Measurements from ENCODE around the gene EVA1A.

The EVA1A gene

DNA sequence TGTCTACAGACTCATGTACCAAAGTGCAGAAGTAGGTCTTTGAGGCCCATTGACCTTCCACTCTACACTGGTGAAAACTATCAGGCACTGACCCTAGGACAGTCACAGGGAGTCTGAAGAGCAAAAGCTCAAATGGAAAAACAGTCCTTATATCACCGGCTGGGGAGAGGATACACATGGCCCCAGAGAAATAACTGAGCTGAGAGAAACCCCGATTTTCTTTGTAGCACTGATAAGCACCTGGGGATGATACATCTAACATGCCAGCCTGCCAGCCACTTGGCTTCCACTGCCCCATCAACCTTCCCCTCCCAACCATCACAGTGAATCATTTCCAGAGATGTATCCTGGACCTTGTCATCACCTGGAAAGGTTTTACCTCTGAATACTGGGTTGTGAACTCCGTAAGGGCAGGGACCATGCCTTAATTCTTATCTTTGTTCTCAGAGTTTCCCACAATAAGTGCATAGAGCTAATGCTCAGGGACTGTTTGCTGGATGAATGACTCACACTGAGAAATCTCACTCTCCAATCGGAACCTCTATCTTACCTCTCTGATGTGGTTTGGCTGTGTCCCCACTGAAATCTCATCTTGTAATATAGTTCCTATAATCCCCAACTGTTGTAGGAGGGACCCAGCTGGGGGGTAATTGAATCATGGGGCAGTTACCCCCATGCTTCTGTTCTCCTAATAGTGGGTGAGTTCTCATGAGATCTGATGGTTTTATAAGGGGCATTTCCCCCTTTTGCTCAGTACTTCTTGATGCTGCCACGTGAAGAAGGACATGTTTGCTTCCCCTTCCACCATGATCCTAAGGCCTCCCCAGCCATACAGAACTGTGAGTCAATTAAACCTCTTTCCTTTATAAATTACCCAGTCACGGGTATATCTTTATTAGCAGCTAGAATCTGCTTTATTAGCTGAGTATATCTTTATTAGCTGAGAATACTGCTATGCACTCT is 37.1 kb downstream of the EVA1A start:
- no peak overlapping the region for H2AK5ac ChIP-seq (ENCODE audit: low read length)
- H3K4me3 ChIP-seq (ENCODE audit: low read depth, low read length): no peak overlapping the region
- peaks cover 2% of the 10 kb centered on the region for H3K79me1 ChIP-seq (ENCODE audit: low read length)
- H2BK5ac ChIP-seq (ENCODE audit: low read depth, low read length, poor library complexity): no peak overlapping the region
- no peak overlapping the region for H2AFZ ChIP-seq (ENCODE audit: insufficient read depth, low read length, poor library complexity)
- no peak overlapping the region for H4K91ac ChIP-seq (ENCODE audit: low read depth, low read length)
- no peak overlapping the region for H4K8ac ChIP-seq (ENCODE audit: low read depth, low read length)
- H3K18ac ChIP-seq (ENCODE audit: low read length): no peak overlapping the region
- H2BK12ac ChIP-seq (ENCODE audit: low read length): no peak overlapping the region
- H3K9ac ChIP-seq (ENCODE audit: low read length): no peak overlapping the region
- DNase-seq: peak in 1 of 2 donors; percentile 23
- no peaks in the 10 kb centered on the region for H3K79me2 ChIP-seq (ENCODE audit: control insufficient read depth, insufficient read depth, low read length, poor library complexity)
- H3K27me3 ChIP-seq (ENCODE audit: insufficient read depth, low read length): no peaks in the 10 kb centered on the region
- WGBS (ENCODE audit: extremely low coverage, insufficient coverage, insufficient read length): no CpG with 5 or more reads among the region's 6 CpGs
- no peak overlapping the region for H3K4ac ChIP-seq (ENCODE audit: low read depth, low read length)
- peaks cover 17 to 19% of the 10 kb centered on the region in 2 experiments for H3K4me1 ChIP-seq (ENCODE audit: control insufficient read depth in 1 of 2, insufficient read depth in 2 of 2, low read length in 2 of 2)
- no peaks in the 10 kb centered on the region for H3K9me3 ChIP-seq (ENCODE audit: insufficient read depth, low read depth, low read length)
- H4K12ac ChIP-seq (ENCODE audit: low read depth, low read length): no peak overlapping the region
- no peak overlapping the region for H3K4me2 ChIP-seq (ENCODE audit: low read length)
- H2BK120ac ChIP-seq (ENCODE audit: insufficient read depth, low read length, poor library complexity): no peak overlapping the region
- no peak overlapping the region for H3K27ac ChIP-seq (ENCODE audit: low read depth, low read length)
- no peak overlapping the region for H3K14ac ChIP-seq (ENCODE audit: low read length)
- H3K23ac ChIP-seq (ENCODE audit: low read length): no peak overlapping the region
- no peaks in the 10 kb centered on the region for H3K36me3 ChIP-seq (ENCODE audit: control insufficient read depth in 1 of 2, insufficient read depth in 2 of 2, low read length in 2 of 2)

DNA sequence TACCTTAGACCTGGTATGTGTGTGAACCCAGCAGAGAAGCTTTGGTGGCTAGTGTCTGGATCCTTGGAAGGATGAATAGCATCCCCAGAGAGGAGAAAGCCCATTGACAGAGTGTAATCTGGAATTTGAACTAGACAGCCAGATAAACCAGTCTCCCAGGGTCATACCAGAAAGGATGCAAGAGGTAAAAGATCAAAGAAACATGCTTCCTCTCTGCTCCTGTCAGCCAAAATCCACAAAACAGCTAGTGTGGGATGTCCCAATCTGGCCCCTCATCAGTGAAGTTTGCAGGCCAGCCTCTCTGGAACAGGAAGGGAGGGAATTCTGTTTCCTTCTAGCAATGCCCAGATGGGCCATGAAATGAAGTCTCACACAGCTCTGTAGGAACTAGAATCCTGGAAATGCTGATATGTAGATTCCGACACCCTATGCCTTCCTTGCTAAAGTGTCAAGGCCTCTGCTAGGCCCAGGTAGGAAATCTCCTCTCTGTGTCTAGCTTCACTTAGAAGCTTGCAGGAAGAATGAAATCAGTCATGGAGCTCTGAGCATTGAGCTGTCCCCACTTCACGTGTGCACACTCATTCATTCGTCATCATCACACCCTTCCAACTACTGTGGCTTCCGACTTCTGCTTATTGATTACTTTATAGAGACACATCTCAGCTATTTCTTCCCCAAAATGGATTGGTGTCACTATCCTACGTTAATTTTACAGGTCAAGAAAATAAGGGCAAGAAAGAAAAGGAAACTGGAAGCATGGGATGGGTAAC is 38.0 kb downstream of the EVA1A start:
- no peak overlapping the region for H2BK120ac ChIP-seq (ENCODE audit: insufficient read depth, low read length, poor library complexity)
- no peak overlapping the region for H4K12ac ChIP-seq (ENCODE audit: low read depth, low read length)
- H4K8ac ChIP-seq (ENCODE audit: low read depth, low read length): no peak overlapping the region
- H3K79me1 ChIP-seq (ENCODE audit: low read length): peaks cover 2% of the 10 kb centered on the region
- H2BK12ac ChIP-seq (ENCODE audit: low read length): no peak overlapping the region
- H3K4me1 ChIP-seq (ENCODE audit: control insufficient read depth in 1 of 2, insufficient read depth in 2 of 2, low read length in 2 of 2): peaks cover 10 to 11% of the 10 kb centered on the region in 2 experiments
- H3K4me2 ChIP-seq (ENCODE audit: low read length): no peak overlapping the region
- peak overlapping the region; percentile 20 for H3K27ac ChIP-seq (ENCODE audit: low read depth, low read length)
- H3K9ac ChIP-seq (ENCODE audit: low read length): no peak overlapping the region
- H2AFZ ChIP-seq (ENCODE audit: insufficient read depth, low read length, poor library complexity): no peak overlapping the region
- H3K4ac ChIP-seq (ENCODE audit: low read depth, low read length): no peak overlapping the region
- peak; percentile 12 to 48 for DNase-seq
- H3K4me3 ChIP-seq (ENCODE audit: low read depth, low read length): no peak overlapping the region
- H2BK5ac ChIP-seq (ENCODE audit: low read depth, low read length, poor library complexity): no peak overlapping the region
- WGBS (ENCODE audit: extremely low coverage, insufficient coverage, insufficient read length): no CpG with 5 or more reads among the region's 5 CpGs
- no peak overlapping the region for H3K14ac ChIP-seq (ENCODE audit: low read length)
- peaks cover 3 to 6% of the 10 kb centered on the region in 2 experiments for H3K36me3 ChIP-seq (ENCODE audit: control insufficient read depth in 1 of 2, insufficient read depth in 2 of 2, low read length in 2 of 2)
- no peak overlapping the region for H3K23ac ChIP-seq (ENCODE audit: low read length)
- H2AK5ac ChIP-seq (ENCODE audit: low read length): no peak overlapping the region
- no peaks in the 10 kb centered on the region for H3K27me3 ChIP-seq (ENCODE audit: insufficient read depth, low read length)
- H3K18ac ChIP-seq (ENCODE audit: low read length): no peak overlapping the region
- no peaks in the 10 kb centered on the region for H3K79me2 ChIP-seq (ENCODE audit: control insufficient read depth, insufficient read depth, low read length, poor library complexity)
- no peaks in the 10 kb centered on the region for H3K9me3 ChIP-seq (ENCODE audit: insufficient read depth, low read depth, low read length)
- H4K91ac ChIP-seq (ENCODE audit: low read depth, low read length): no peak overlapping the region

DNA sequence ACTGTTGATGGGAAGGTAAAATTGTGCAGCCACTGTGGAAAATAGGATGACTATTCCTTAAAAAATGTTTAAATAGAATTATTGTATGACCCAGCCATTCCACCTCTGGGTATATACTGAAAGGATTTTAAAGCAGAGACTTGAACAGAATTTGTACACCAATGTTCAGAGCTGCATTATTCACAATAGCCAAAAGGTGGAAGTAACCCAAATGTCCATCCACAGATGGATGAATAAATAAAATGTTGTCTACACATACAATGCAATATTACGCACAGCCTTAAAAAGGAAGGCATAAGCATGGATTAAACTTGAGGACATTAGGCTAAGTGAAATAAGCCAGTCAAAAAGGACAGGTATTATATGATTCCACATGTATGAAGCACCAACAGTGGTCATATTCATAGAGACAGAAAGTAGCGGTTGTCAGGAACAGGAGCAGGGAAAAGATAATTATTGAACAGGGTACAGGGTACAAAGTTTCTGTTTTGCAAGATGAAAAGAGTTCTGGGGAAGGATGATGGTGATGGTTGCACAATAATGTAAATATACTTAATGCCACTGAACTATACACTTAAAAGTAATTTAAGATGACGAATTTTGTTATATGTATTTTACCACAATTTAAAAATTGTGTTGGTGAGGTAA is 39.4 kb downstream of the EVA1A start:
- H3K4ac ChIP-seq (ENCODE audit: low read depth, low read length): no peak overlapping the region
- H3K14ac ChIP-seq (ENCODE audit: low read length): no peak overlapping the region
- no peak overlapping the region for H2AFZ ChIP-seq (ENCODE audit: insufficient read depth, low read length, poor library complexity)
- no peak overlapping the region for H3K27ac ChIP-seq (ENCODE audit: low read depth, low read length)
- 100% methylated on average over 1 of the region's 3 CpGs for WGBS (ENCODE audit: extremely low coverage, insufficient coverage, insufficient read length)
- H3K4me1 ChIP-seq (ENCODE audit: control insufficient read depth in 1 of 2, insufficient read depth in 2 of 2, low read length in 2 of 2): peaks cover 10 to 15% of the 10 kb centered on the region in 2 experiments
- no peak overlapping the region for H3K18ac ChIP-seq (ENCODE audit: low read length)
- H4K8ac ChIP-seq (ENCODE audit: low read depth, low read length): no peak overlapping the region
- no peaks in the 10 kb centered on the region for H3K9me3 ChIP-seq (ENCODE audit: insufficient read depth, low read depth, low read length)
- no peak overlapping the region for H3K4me2 ChIP-seq (ENCODE audit: low read length)
- no peak overlapping the region for H3K9ac ChIP-seq (ENCODE audit: low read length)
- no peak overlapping the region for H4K12ac ChIP-seq (ENCODE audit: low read depth, low read length)
- H3K4me3 ChIP-seq (ENCODE audit: low read depth, low read length): no peak overlapping the region
- DNase-seq: no peak
- no peak overlapping the region for H2BK5ac ChIP-seq (ENCODE audit: low read depth, low read length, poor library complexity)
- no peaks in the 10 kb centered on the region for H3K79me2 ChIP-seq (ENCODE audit: control insufficient read depth, insufficient read depth, low read length, poor library complexity)
- H3K27me3 ChIP-seq (ENCODE audit: insufficient read depth, low read length): no peaks in the 10 kb centered on the region
- no peak overlapping the region for H2AK5ac ChIP-seq (ENCODE audit: low read length)
- peaks cover 3 to 6% of the 10 kb centered on the region in 2 experiments for H3K36me3 ChIP-seq (ENCODE audit: control insufficient read depth in 1 of 2, insufficient read depth in 2 of 2, low read length in 2 of 2)
- no peak overlapping the region for H3K23ac ChIP-seq (ENCODE audit: low read length)
- no peak overlapping the region for H4K91ac ChIP-seq (ENCODE audit: low read depth, low read length)
- no peak overlapping the region for H2BK120ac ChIP-seq (ENCODE audit: insufficient read depth, low read length, poor library complexity)
- H2BK12ac ChIP-seq (ENCODE audit: low read length): no peak overlapping the region
- H3K79me1 ChIP-seq (ENCODE audit: low read length): peaks cover 4% of the 10 kb centered on the region

DNA sequence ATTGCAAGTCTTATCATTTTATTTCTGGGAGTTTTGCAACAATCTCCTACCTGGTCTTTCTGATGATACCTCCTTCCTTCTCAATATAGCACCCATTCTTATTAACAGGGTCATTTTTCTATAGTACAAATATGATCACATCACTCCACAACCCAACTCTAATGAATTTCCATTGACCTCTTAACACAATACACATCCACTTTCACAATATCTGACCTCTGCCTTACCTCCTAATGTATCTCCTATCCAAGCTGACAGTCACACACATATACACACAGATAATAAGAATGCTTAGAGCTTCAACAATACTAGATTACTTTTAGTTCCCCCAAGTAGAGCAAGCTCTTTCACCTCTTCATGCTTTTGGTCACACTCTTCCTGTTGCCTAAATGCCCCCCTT is 40.9 kb downstream of the EVA1A start:
- no peak overlapping the region for H3K23ac ChIP-seq (ENCODE audit: low read length)
- no peak overlapping the region for H3K9ac ChIP-seq (ENCODE audit: low read length)
- H2AFZ ChIP-seq (ENCODE audit: insufficient read depth, low read length, poor library complexity): no peak overlapping the region
- no peak overlapping the region for H3K4ac ChIP-seq (ENCODE audit: low read depth, low read length)
- H3K4me1 ChIP-seq (ENCODE audit: control insufficient read depth in 1 of 2, insufficient read depth in 2 of 2, low read length in 2 of 2): peaks cover 10 to 17% of the 10 kb centered on the region in 2 experiments
- no peak overlapping the region for H4K8ac ChIP-seq (ENCODE audit: low read depth, low read length)
- peaks cover 3 to 6% of the 10 kb centered on the region in 2 experiments for H3K36me3 ChIP-seq (ENCODE audit: control insufficient read depth in 1 of 2, insufficient read depth in 2 of 2, low read length in 2 of 2)
- no peaks in the 10 kb centered on the region for H3K9me3 ChIP-seq (ENCODE audit: insufficient read depth, low read depth, low read length)
- no peak overlapping the region for H3K4me3 ChIP-seq (ENCODE audit: low read depth, low read length)
- no peak overlapping the region for H2BK120ac ChIP-seq (ENCODE audit: insufficient read depth, low read length, poor library complexity)
- H3K27me3 ChIP-seq (ENCODE audit: insufficient read depth, low read length): no peaks in the 10 kb centered on the region
- no peak overlapping the region for H4K12ac ChIP-seq (ENCODE audit: low read depth, low read length)
- no peak overlapping the region for H2BK5ac ChIP-seq (ENCODE audit: low read depth, low read length, poor library complexity)
- H3K14ac ChIP-seq (ENCODE audit: low read length): no peak overlapping the region
- no peaks in the 10 kb centered on the region for H3K79me2 ChIP-seq (ENCODE audit: control insufficient read depth, insufficient read depth, low read length, poor library complexity)
- H3K79me1 ChIP-seq (ENCODE audit: low read length): peaks cover 4% of the 10 kb centered on the region
- no peak overlapping the region for H4K91ac ChIP-seq (ENCODE audit: low read depth, low read length)
- H3K4me2 ChIP-seq (ENCODE audit: low read length): no peak overlapping the region
- H3K27ac ChIP-seq (ENCODE audit: low read depth, low read length): no peak overlapping the region
- no peak overlapping the region for H2AK5ac ChIP-seq (ENCODE audit: low read length)
- H3K18ac ChIP-seq (ENCODE audit: low read length): no peak overlapping the region
- no peak for DNase-seq
- H2BK12ac ChIP-seq (ENCODE audit: low read length): no peak overlapping the region
